ENCODE data around the gene MYNN.
"Not testable (repeated sequence)": the region's sequence is repeated elsewhere in the genome, so short reads cannot be mapped to it uniquely, and the experiment has no call there.

Gene MYNN

GRCh38 chr3:169772897-169773816, at the start of gene MYNN:
Gene MYNN (plus strand): TSS chr3:169773396. CDS start chr3:169774296, 900 bp downstream.
- Mint-ChIP-seq H3K9me3 (ENCODE audit: low read depth) (no peaks in the 10 kb centered on the region), H3K4me1 (ENCODE audit: low read depth) (peaks cover 41% of the 10 kb centered on the region), H3K27ac (peak within 1 kb of the TSS; percentile 100), H3K27me3 (no peaks in the 10 kb centered on the region), H3K4me3 (peak within 1 kb of the TSS; percentile 100), H3K36me3 (peaks cover 7% of the 10 kb centered on the region)

DNA sequence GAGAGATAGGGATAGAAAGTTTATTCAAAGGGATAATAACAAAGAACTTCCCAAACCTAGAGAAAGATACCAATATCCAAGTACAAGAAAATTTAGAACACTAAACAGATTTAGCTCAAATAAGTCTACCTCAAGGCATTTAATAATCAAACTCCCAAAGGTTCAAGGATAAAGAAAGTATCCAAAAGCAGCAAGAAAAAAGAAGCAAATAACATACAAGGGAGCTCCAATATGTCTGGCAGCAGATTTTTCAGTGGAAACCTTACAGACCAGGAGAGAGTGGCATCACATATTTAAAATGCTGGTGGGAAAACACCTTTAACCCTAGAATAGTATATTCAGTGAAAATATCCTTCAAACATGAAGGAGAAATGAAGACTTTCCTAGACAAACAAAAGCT, 41.3 kb upstream of the MYNN start:
- H3K36me3 Mint-ChIP-seq; H3K4me1 Mint-ChIP-seq (ENCODE audit: low read depth); H3K27ac Mint-ChIP-seq; H3K4me3 Mint-ChIP-seq: not testable (repeated sequence)
- Mint-ChIP-seq H3K27me3 (peaks cover 32% of the 10 kb centered on the region), H3K9me3 (ENCODE audit: low read depth) (peaks cover 14% of the 10 kb centered on the region)

- Mint-ChIP-seq H3K4me3 (no peak overlapping the region), H3K27me3 (peaks cover 2% of the 10 kb centered on the region), H3K4me1 (ENCODE audit: low read depth) (no peaks in the 10 kb centered on the region), H3K27ac (no peak overlapping the region), H3K36me3 (peaks cover 2% of the 10 kb centered on the region), H3K9me3 (ENCODE audit: low read depth) (peaks cover 8% of the 10 kb centered on the region)
Observed at GRCh38 chr3:169739067-169739466, 34.1 kb upstream of the MYNN start.

DNA sequence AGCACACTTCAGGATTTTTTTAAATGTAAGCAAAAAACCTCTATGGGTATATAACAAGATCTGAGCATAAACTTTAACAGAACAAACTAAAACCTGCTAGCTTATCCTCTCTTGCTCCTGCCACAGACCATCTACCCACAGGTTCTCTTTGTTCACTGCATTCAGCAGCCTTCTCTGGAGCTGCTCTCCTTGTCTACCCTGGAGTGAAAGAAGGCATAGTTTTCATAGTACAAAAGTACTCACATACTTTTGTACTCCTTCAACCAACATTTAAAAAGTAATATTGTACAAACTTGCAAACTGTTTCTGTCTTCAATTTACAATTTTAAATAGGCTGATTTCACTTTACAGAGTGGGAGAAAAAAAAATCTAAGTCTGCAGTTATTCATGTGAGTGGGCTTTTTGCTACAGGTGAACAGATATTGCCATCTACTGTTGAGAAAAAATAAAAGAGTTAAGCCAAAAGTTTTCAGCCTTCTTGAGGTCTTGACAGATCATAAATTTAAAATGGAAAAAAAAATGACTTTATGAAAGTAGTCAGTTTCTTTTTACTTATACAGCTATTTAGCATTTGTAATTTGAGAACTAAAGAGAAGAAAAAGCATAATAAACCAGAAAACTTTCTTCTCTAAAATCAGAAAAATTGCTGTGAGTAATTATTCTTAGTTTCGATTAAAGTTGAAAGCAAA, 28.7 kb upstream of the MYNN start:
- H3K4me3 Mint-ChIP-seq, result no peak overlapping the region
- H3K9me3 Mint-ChIP-seq (ENCODE audit: low read depth), result no peaks in the 10 kb centered on the region

GRCh38 chr3:169746924-169747323, 26.3 kb upstream of the MYNN start:
- Mint-ChIP-seq H3K9me3 (ENCODE audit: low read depth) (no peaks in the 10 kb centered on the region), H3K27me3 (peaks cover 15% of the 10 kb centered on the region), H3K4me3 (no peak overlapping the region), H3K27ac (no peak overlapping the region), H3K4me1 (ENCODE audit: low read depth) (peaks cover 7% of the 10 kb centered on the region), H3K36me3 (no peaks in the 10 kb centered on the region)

More for the DNA sequence above, 28.7 kb upstream of the MYNN start:
- peaks cover 7% of the 10 kb centered on the region for H3K4me1 Mint-ChIP-seq (ENCODE audit: low read depth)
- H3K27me3 Mint-ChIP-seq, result peaks cover 15% of the 10 kb centered on the region
- no peaks in the 10 kb centered on the region for H3K36me3 Mint-ChIP-seq
- H3K27ac Mint-ChIP-seq, result no peak overlapping the region

DNA sequence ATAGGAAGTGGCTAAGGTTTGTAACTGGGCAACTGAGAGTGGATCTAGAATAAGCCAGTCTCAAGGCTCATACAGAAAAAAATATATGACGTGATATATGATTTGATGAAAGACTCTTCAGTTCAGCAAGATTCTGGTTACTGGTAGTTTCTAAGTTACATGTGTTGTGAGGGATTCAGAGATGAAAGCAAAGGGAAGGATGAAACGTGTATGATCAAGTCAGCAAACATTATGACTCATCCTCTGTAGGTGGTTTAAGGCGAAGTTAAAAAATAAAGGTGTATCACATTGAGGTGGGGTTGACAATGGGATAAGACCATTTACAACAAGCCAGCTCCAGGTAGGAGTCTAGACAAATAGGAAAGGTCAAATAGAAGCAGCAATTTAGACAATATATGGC, 24.5 kb upstream of the MYNN start:
- Mint-ChIP-seq H3K9me3 (ENCODE audit: low read depth) (no peaks in the 10 kb centered on the region), H3K27me3 (peaks cover 15% of the 10 kb centered on the region), H3K27ac (no peak overlapping the region), H3K4me1 (ENCODE audit: low read depth) (peaks cover 7% of the 10 kb centered on the region), H3K4me3 (no peak overlapping the region), H3K36me3 (no peaks in the 10 kb centered on the region)

DNA sequence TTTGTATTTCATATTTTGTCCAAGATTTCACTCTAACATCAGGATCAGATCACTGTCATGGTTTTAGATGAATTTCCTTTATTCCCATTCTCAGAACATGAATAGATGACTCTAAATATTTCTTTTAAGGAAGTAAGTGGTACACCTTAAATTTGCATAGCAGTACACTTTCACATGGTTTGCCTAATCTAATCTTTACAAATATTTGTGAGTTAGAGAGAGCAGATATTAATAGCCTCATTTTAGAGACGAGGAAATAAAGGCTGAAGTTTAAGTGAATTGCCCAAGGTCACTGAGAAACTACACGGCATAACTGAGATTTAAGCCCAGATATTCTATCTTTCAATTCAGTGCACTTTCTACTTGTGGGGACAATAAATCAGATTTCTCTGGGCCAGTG, 22.5 kb upstream of the MYNN start:
- no peak overlapping the region for H3K27ac Mint-ChIP-seq
- no peaks in the 10 kb centered on the region for H3K36me3 Mint-ChIP-seq
- H3K9me3 Mint-ChIP-seq (ENCODE audit: low read depth), result no peaks in the 10 kb centered on the region
- H3K4me1 Mint-ChIP-seq (ENCODE audit: low read depth), result peaks cover 7% of the 10 kb centered on the region
- H3K27me3 Mint-ChIP-seq, result peaks cover 15% of the 10 kb centered on the region
- H3K4me3 Mint-ChIP-seq, result no peak overlapping the region

- Mint-ChIP-seq H3K9me3 (ENCODE audit: low read depth) (no peaks in the 10 kb centered on the region), H3K4me1 (ENCODE audit: low read depth) (peaks cover 7% of the 10 kb centered on the region), H3K27me3 (peaks cover 10% of the 10 kb centered on the region), H3K4me3 (no peak overlapping the region), H3K27ac (no peak overlapping the region), H3K36me3 (no peaks in the 10 kb centered on the region)
Observed at GRCh38 chr3:169751875-169752274, 21.3 kb upstream of the MYNN start.

GRCh38 chr3:169754711-169755110, 18.5 kb upstream of the MYNN start:
- no peaks in the 10 kb centered on the region for H3K9me3 Mint-ChIP-seq (ENCODE audit: low read depth)
- peaks cover 16% of the 10 kb centered on the region for H3K4me1 Mint-ChIP-seq (ENCODE audit: low read depth)
- no peaks in the 10 kb centered on the region for H3K36me3 Mint-ChIP-seq
- H3K4me3 Mint-ChIP-seq, result no peak overlapping the region
- H3K27ac Mint-ChIP-seq, result no peak overlapping the region
- H3K27me3 Mint-ChIP-seq, result no peaks in the 10 kb centered on the region

DNA sequence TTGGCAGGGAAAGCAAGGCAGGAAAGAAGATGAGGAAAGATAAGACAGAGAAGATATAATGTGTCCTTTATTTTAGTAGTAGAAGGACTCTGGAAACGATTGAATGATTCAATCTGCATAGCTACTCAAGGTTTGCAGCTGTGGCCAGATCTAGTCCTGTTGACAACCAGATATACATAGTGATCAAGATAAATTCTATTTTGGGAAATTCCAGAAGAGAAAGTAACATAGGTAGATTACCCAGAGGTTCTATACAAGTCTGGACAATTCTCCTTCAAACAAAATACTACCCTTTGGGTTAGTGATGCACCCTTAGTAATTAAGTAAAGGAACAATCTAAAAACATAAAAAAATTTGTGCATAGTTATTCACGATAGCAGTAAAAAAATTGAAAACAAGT, 17.7 kb upstream of the MYNN start:
- no peaks in the 10 kb centered on the region for H3K9me3 Mint-ChIP-seq (ENCODE audit: low read depth)
- H3K36me3 Mint-ChIP-seq, result no peaks in the 10 kb centered on the region
- H3K4me3 Mint-ChIP-seq, result no peak overlapping the region
- no peak overlapping the region for H3K27ac Mint-ChIP-seq
- H3K4me1 Mint-ChIP-seq (ENCODE audit: low read depth), result peaks cover 19% of the 10 kb centered on the region
- H3K27me3 Mint-ChIP-seq, result no peaks in the 10 kb centered on the region

DNA sequence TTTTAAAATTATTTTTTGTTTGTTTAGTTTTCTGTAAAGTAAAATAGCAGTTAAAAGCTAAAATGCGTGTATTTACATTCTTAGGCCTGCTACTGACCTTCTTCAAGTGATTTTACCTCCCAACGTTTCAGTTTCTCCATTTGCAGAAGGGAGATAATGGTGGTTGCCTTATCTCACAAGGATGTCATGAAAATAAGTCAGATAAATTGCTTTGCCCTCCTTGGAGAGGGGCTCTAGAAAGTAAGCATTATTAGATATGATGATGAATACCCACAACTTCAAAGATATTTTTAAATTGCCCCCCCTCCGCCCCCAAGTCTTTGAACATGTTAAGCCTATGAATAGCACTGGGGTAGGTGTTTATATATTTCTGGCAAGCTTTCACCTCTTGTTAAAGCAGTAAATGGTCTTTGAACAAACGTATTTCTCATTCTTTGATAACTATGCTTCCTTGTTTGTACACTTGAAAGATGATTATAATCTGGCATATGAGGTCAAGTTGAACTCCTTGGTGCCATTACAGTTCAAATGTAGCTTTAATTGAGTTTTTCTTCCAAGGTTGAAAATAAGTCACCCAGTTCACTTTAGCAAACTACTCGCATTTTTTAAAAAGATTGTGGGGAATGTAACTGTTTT, 14.7 kb upstream of the MYNN start:
- Mint-ChIP-seq H3K27me3 (no peaks in the 10 kb centered on the region), H3K36me3 (no peaks in the 10 kb centered on the region), H3K4me3 (no peak overlapping the region), H3K4me1 (ENCODE audit: low read depth) (peaks cover 28% of the 10 kb centered on the region), H3K27ac (peak overlapping the region; percentile 25), H3K9me3 (ENCODE audit: low read depth) (no peaks in the 10 kb centered on the region)

GRCh38 chr3:169759256-169759655, 13.9 kb upstream of the MYNN start:
- Mint-ChIP-seq H3K9me3 (ENCODE audit: low read depth) (no peaks in the 10 kb centered on the region), H3K4me3 (peak overlapping the region; percentile 27), H3K36me3 (no peaks in the 10 kb centered on the region), H3K4me1 (ENCODE audit: low read depth) (peaks cover 35% of the 10 kb centered on the region), H3K27me3 (no peaks in the 10 kb centered on the region), H3K27ac (peak overlapping the region; percentile 25)

DNA sequence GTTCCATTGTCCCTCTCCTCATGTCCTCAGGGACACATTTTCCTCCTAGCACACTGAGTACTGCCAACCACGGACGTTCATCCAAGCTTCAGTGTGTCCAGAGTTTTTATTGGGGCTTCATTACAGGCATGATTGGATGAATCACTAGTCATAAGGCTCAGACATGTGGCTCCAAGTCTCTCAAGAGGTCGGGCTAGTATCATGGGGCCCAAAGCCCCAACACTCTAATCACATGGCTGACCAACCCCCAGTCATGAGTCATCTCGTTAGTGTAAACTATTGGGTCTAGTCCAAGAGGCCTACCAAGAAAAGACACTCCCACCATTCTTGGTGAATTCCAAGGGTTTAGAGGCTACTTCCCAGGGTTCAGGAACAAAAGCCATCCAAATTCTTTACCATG, 12.7 kb upstream of the MYNN start:
- peaks cover 40% of the 10 kb centered on the region for H3K4me1 Mint-ChIP-seq (ENCODE audit: low read depth)
- no peaks in the 10 kb centered on the region for H3K27me3 Mint-ChIP-seq
- no peak overlapping the region for H3K4me3 Mint-ChIP-seq
- H3K36me3 Mint-ChIP-seq, result no peaks in the 10 kb centered on the region
- no peaks in the 10 kb centered on the region for H3K9me3 Mint-ChIP-seq (ENCODE audit: low read depth)
- no peak overlapping the region for H3K27ac Mint-ChIP-seq

GRCh38 chr3:169764312-169764881, 8.8 kb upstream of the MYNN start:
- H3K4me1 Mint-ChIP-seq (ENCODE audit: low read depth), result peaks cover 29% of the 10 kb centered on the region
- no peaks in the 10 kb centered on the region for H3K36me3 Mint-ChIP-seq
- H3K27ac Mint-ChIP-seq, result peak overlapping the region; percentile 97
- peak overlapping the region; percentile 97 for H3K4me3 Mint-ChIP-seq
- no peaks in the 10 kb centered on the region for H3K9me3 Mint-ChIP-seq (ENCODE audit: low read depth)
- no peaks in the 10 kb centered on the region for H3K27me3 Mint-ChIP-seq
